GM19468 (cell line): ENCODE results near the gene SLC30A7.

ENCODE experiments used
- ATAC-seq: cut with Tn5 transposase; IDR thresholded peaks from one replicate; pipeline ENCODE4 v1.9.1; 2021; ENCODE audit warnings: mild to moderate bottlenecking, moderate library complexity, moderate number of reproducible peaks; ENCODE audit not compliant: unreplicated experiment; ENCODE audit errors: extremely low read depth

Gene SLC30A7

GRCh38 chr1:100969327-100969726 lies 73.4 kb downstream of the SLC30A7 start:
- ATAC-seq = no peak

GRCh38 chr1:100971021-100971420 lies 75.1 kb downstream of the SLC30A7 start:
- no peak for ATAC-seq

GRCh38 chr1:100972185-100972584 lies 76.3 kb downstream of the SLC30A7 start:
- no peak for ATAC-seq

GRCh38 chr1:100976936-100977335 lies 81.0 kb downstream of the SLC30A7 start:
- ATAC-seq = no peak

- ATAC-seq = no peak
Measured at GRCh38 chr1:100979631-100980030, 83.7 kb downstream of the SLC30A7 start.

- no peak for ATAC-seq
Measured at GRCh38 chr1:100982793-100983192, 86.9 kb downstream of the SLC30A7 start.

- no peak for ATAC-seq
Measured at GRCh38 chr1:100988121-100988520, 92.2 kb downstream of the SLC30A7 start.

GRCh38 chr1:100989306-100990077 lies 93.6 kb downstream of the SLC30A7 start:
- ATAC-seq = no peak

GRCh38 chr1:100995198-100995988 lies 99.5 kb downstream of the SLC30A7 start:
- ATAC-seq = no peak

GRCh38 chr1:100998426-100998825 lies 102.5 kb downstream of the SLC30A7 start:
- no peak for ATAC-seq

- no peak for ATAC-seq
Measured at GRCh38 chr1:101000131-101000873, 104.4 kb downstream of the SLC30A7 start.

- no peak for ATAC-seq
Measured at GRCh38 chr1:101002551-101002950, 106.7 kb downstream of the SLC30A7 start.

GRCh38 chr1:101003012-101003650 lies 107.2 kb downstream of the SLC30A7 start:
- no peak for ATAC-seq

- ATAC-seq = no peak
Measured at GRCh38 chr1:101004061-101004460, 108.2 kb downstream of the SLC30A7 start.

- ATAC-seq = no peak
Measured at GRCh38 chr1:101004670-101005069, 108.8 kb downstream of the SLC30A7 start.

GRCh38 chr1:101005183-101005582 lies 109.3 kb downstream of the SLC30A7 start:
- ATAC-seq = no peak

- no peak for ATAC-seq
Measured at GRCh38 chr1:101005871-101006270, 110.0 kb downstream of the SLC30A7 start.

GRCh38 chr1:101006553-101006952 lies 110.7 kb downstream of the SLC30A7 start:
- no peak for ATAC-seq

- ATAC-seq = no peak
Measured at GRCh38 chr1:101008229-101008834, 112.4 kb downstream of the SLC30A7 start.

- ATAC-seq = no peak
Measured at GRCh38 chr1:101013776-101014175, 117.9 kb downstream of the SLC30A7 start.
